Measurements from ENCODE around the gene CAMK1D. TPM values are rescaled to one million over a fixed set of nuclear protein-coding genes. Genes with fewer than 3 reads are reported as not detected.

CAMK1D gene
- total and polyA plus RNA-seq, 2 of the 8 experiments (the other 6 are each of a cell fraction or from before 2014, with no cell fraction given): 3.5 to 10.6 TPM

DNA sequence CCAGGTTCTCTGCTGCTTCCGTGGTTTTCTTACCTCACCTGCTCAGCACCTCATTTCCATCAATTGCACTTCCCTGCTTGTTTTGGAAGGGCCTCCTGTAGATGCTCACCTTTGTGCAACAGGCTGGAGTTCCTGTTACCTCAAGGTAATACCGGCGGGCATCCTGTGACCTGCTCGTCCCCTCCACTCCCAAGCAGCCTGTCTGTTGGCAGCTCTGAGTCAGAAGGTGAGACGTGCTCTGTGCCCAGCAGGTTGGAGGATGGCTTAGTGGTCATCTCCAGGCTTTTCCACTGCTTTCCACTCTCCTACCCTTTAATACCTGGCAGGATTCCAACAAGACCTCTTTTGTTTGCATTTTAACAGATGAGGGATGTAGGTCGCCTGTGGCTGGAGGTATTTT lies 86.0 kb downstream of the CAMK1D start (continued):
- TF ChIP-seq, protein P1, sequence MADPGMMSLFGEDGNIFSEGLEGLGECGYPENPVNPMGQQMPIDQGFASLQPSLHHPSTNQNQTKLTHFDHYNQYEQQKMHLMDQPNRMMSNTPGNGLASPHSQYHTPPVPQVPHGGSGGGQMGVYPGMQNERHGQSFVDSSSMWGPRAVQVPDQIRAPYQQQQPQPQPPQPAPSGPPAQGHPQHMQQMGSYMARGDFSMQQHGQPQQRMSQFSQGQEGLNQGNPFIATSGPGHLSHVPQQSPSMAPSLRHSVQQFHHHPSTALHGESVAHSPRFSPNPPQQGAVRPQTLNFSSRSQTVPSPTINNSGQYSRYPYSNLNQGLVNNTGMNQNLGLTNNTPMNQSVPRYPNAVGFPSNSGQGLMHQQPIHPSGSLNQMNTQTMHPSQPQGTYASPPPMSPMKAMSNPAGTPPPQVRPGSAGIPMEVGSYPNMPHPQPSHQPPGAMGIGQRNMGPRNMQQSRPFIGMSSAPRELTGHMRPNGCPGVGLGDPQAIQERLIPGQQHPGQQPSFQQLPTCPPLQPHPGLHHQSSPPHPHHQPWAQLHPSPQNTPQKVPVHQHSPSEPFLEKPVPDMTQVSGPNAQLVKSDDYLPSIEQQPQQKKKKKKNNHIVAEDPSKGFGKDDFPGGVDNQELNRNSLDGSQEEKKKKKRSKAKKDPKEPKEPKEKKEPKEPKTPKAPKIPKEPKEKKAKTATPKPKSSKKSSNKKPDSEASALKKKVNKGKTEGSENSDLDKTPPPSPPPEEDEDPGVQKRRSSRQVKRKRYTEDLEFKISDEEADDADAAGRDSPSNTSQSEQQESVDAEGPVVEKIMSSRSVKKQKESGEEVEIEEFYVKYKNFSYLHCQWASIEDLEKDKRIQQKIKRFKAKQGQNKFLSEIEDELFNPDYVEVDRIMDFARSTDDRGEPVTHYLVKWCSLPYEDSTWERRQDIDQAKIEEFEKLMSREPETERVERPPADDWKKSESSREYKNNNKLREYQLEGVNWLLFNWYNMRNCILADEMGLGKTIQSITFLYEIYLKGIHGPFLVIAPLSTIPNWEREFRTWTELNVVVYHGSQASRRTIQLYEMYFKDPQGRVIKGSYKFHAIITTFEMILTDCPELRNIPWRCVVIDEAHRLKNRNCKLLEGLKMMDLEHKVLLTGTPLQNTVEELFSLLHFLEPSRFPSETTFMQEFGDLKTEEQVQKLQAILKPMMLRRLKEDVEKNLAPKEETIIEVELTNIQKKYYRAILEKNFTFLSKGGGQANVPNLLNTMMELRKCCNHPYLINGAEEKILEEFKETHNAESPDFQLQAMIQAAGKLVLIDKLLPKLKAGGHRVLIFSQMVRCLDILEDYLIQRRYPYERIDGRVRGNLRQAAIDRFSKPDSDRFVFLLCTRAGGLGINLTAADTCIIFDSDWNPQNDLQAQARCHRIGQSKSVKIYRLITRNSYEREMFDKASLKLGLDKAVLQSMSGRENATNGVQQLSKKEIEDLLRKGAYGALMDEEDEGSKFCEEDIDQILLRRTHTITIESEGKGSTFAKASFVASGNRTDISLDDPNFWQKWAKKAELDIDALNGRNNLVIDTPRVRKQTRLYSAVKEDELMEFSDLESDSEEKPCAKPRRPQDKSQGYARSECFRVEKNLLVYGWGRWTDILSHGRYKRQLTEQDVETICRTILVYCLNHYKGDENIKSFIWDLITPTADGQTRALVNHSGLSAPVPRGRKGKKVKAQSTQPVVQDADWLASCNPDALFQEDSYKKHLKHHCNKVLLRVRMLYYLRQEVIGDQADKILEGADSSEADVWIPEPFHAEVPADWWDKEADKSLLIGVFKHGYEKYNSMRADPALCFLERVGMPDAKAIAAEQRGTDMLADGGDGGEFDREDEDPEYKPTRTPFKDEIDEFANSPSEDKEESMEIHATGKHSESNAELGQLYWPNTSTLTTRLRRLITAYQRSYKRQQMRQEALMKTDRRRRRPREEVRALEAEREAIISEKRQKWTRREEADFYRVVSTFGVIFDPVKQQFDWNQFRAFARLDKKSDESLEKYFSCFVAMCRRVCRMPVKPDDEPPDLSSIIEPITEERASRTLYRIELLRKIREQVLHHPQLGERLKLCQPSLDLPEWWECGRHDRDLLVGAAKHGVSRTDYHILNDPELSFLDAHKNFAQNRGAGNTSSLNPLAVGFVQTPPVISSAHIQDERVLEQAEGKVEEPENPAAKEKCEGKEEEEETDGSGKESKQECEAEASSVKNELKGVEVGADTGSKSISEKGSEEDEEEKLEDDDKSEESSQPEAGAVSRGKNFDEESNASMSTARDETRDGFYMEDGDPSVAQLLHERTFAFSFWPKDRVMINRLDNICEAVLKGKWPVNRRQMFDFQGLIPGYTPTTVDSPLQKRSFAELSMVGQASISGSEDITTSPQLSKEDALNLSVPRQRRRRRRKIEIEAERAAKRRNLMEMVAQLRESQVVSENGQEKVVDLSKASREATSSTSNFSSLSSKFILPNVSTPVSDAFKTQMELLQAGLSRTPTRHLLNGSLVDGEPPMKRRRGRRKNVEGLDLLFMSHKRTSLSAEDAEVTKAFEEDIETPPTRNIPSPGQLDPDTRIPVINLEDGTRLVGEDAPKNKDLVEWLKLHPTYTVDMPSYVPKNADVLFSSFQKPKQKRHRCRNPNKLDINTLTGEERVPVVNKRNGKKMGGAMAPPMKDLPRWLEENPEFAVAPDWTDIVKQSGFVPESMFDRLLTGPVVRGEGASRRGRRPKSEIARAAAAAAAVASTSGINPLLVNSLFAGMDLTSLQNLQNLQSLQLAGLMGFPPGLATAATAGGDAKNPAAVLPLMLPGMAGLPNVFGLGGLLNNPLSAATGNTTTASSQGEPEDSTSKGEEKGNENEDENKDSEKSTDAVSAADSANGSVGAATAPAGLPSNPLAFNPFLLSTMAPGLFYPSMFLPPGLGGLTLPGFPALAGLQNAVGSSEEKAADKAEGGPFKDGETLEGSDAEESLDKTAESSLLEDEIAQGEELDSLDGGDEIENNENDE (IDR thresholded peaks at IDR 0.05; ENCODE audit: insufficient replicate concordance, low read length): no peak
- TF ChIP-seq HDAC2 (IDR thresholded peaks at IDR 0.05; ENCODE audit: borderline replicate concordance in 1 of 2, low read depth in 2 of 2, low read length in 2 of 2) (no peak), SUZ12 (IDR thresholded peaks at IDR 0.05; ENCODE audit: low read length) (no peak), EZH2 (IDR thresholded peaks at IDR 0.05; ENCODE audit: low read depth, low read length, severe bottlenecking) (no peak), FOSL1 (IDR thresholded peaks at IDR 0.05; ENCODE audit: insufficient read depth, low read depth, low read length) (no peak), TEAD4 (IDR thresholded peaks at IDR 0.05; ENCODE audit: low read depth, low read length) (no peak), GABPA (IDR thresholded peaks at IDR 0.05; ENCODE audit: borderline replicate concordance, insufficient read depth, low read length) (no peak), KDM4A (IDR thresholded peaks at IDR 0.05; ENCODE audit: low read depth, low read length, severe bottlenecking) (no peak), SIRT6 (IDR thresholded peaks at IDR 0.05; ENCODE audit: low read length) (no peak), RXRA (IDR thresholded peaks at IDR 0.05; ENCODE audit: insufficient read depth, low read depth, low read length) (no peak), ASH2L (IDR thresholded peaks at IDR 0.05; ENCODE audit: low read length) (no peak), CBX8 (IDR thresholded peaks at IDR 0.05; ENCODE audit: borderline replicate concordance, low read depth, low read length) (no peak)

Measured in H1 (cell line).